Neutrophil (primary cell): ENCODE measurements around the gene TJP2.

Experiments used
- H3K27ac ChIP-seq: fragments of 200-600 bp; sonication (generic); 2 replicates; pipeline ENCODE4 v1.5.1; 2016; ENCODE audit warnings: mild to moderate bottlenecking, moderate library complexity
- H3K27me3 ChIP-seq: fragments of 200-600 bp; sonication (generic); 2 replicates; pipeline ENCODE4 v1.6.0; 2016; ENCODE audit warnings: mild to moderate bottlenecking
- H3K36me3 ChIP-seq: fragments of 200-600 bp; sonication (generic); 2 replicates; pipeline ENCODE4 v1.5.1; 2017
- H3K4me1 ChIP-seq, 2 experiments: fragments of 200-600 bp in 1 of 2; sonication (generic) in 1 of 2; 1 replicate in 1 of 2; 2 replicates in 1 of 2; pipeline versions ENCODE4 v1.5.1 to v1.6.1; 2013 to 2016; ENCODE audit warnings: low read depth in 1 of 2, low read length in 1 of 2, mild to moderate bottlenecking in 1 of 2, moderate library complexity in 1 of 2; ENCODE audit not compliant: control insufficient read depth in 1 of 2, insufficient read depth in 1 of 2
- H3K4me3 ChIP-seq, 2 experiments: fragments of 200-600 bp in 1 of 2; sonication (generic) in 1 of 2; 1 replicate in 1 of 2; 2 replicates in 1 of 2; pipeline ENCODE4 v1.5.1; 2013 to 2016; ENCODE audit warnings: low read depth in 1 of 2, low read length in 1 of 2, mild to moderate bottlenecking in 1 of 2, moderate library complexity in 1 of 2
- H3K9me3 ChIP-seq: fragments of 200-600 bp; sonication (generic); 2 replicates; pipeline ENCODE4 v1.5.1; 2016
- CTCF ChIP-seq: fragments of 200-600 bp; sonication (generic); IDR thresholded peaks from 2 replicates; pipeline ENCODE4 v1.5.1; 2016; ENCODE audit warnings: antibody characterized with exemption

Gene TJP2

GRCh38 chr9:69143291-69143690 lies 30.8 kb upstream of the TJP2 start:
- H3K9me3 ChIP-seq = no peaks in the 10 kb centered on the region

GRCh38 chr9:69145144-69145715 lies 28.8 kb upstream of the TJP2 start:
- Histone ChIP-seq H3K4me1 (no peaks in the 10 kb centered on the region), H3K27me3 (no peaks in the 10 kb centered on the region), H3K4me3 (no peak overlapping the region), H3K9me3 (no peaks in the 10 kb centered on the region), H3K36me3 (no peaks in the 10 kb centered on the region), H3K27ac (no peak overlapping the region)
- no peak for TF ChIP-seq CTCF

More at GRCh38 chr9:69143291-69143690, 30.8 kb upstream of the TJP2 start:
- H3K36me3 ChIP-seq = no peaks in the 10 kb centered on the region
- H3K27ac ChIP-seq = no peak overlapping the region
- H3K27me3 ChIP-seq = no peaks in the 10 kb centered on the region
- no peak for TF ChIP-seq CTCF
- no peaks in the 10 kb centered on the region for H3K4me1 ChIP-seq
- H3K4me3 ChIP-seq = no peak overlapping the region

GRCh38 chr9:69147041-69147834 lies 26.8 kb upstream of the TJP2 start:
- Histone ChIP-seq H3K4me1 (no peaks in the 10 kb centered on the region), H3K27me3 (no peaks in the 10 kb centered on the region), H3K27ac (no peak overlapping the region), H3K36me3 (no peaks in the 10 kb centered on the region), H3K9me3 (no peaks in the 10 kb centered on the region), H3K4me3 (no peak overlapping the region)
- TF ChIP-seq CTCF = no peak

- H3K9me3 ChIP-seq = no peaks in the 10 kb centered on the region
- H3K27me3 ChIP-seq = no peaks in the 10 kb centered on the region
- H3K4me1 ChIP-seq = no peaks in the 10 kb centered on the region
- H3K27ac ChIP-seq = no peak overlapping the region
- no peak overlapping the region for H3K4me3 ChIP-seq
- TF ChIP-seq CTCF = no peak
- H3K36me3 ChIP-seq = no peaks in the 10 kb centered on the region
Measured at GRCh38 chr9:69149321-69149807, 24.7 kb upstream of the TJP2 start.

GRCh38 chr9:69151506-69151905 lies 22.6 kb upstream of the TJP2 start:
- Histone ChIP-seq H3K27ac (no peak overlapping the region), H3K27me3 (no peaks in the 10 kb centered on the region), H3K4me1 (no peaks in the 10 kb centered on the region), H3K4me3 (no peak overlapping the region), H3K9me3 (no peaks in the 10 kb centered on the region), H3K36me3 (no peaks in the 10 kb centered on the region)
- no peak for TF ChIP-seq CTCF
